AG09319 (cell line): ENCODE data around the gene RPL32.
"Not testable (repeated sequence)": the region's sequence is repeated elsewhere in the genome, so short reads cannot be mapped to it uniquely, and the experiment has no call there.

Experiments used
- DNase-seq: peaks from one replicate; pipeline ENCODE4 v3.0.0-alpha.2; 2010; ENCODE audit warnings: low read depth; ENCODE audit errors: extremely low read depth
- CTCF ChIP-seq: IDR thresholded peaks from 2 replicates; pipeline ENCODE4 v1.5.1; 2011; ENCODE audit warnings: low read depth, mild to moderate bottlenecking, inconsistent platforms, low read length, moderate library complexity

The RPL32 gene

DNA sequence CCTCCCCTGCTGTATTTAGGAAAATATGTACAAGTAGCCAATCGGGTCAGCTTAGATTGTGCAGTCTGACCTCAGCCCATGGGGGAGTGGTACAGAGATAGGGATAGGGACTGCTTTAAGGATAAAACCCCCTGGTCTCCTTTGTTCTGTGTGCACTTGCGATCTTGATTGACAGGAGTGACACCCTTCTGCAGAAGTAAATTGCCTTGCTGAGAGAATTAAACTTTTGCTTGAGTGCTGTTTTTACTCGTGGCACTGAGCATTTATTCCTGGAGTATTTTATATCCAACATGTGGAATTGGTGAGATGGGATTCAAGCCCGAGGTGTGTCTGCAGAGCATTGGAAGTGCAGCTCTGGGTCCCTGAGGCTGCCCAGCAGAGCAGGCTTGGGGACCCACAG lies 23.9 kb upstream of the RPL32 start:
- DNase-seq = no peak
- no peak for TF ChIP-seq CTCF

DNA sequence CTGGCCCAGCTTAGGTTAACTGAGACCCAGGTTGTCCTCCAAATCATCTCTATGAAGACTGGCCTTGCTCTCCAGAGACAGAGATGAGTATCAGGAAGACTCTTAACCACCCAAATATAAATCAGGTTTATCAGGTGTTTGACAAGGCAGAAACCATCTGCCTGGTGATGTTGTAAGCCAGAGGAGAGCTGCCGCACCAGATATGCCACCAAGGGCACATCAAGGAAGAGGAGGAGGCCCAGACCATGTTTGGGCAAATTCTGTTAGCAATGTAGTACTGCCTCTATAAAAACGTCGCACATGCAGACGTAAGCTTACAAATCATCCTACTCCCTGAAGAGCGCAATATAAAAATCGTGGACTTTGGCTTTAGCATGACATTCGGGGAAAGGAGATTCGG lies 21.0 kb upstream of the RPL32 start:
- TF ChIP-seq CTCF = no peak
- DNase-seq = no peak

DNA sequence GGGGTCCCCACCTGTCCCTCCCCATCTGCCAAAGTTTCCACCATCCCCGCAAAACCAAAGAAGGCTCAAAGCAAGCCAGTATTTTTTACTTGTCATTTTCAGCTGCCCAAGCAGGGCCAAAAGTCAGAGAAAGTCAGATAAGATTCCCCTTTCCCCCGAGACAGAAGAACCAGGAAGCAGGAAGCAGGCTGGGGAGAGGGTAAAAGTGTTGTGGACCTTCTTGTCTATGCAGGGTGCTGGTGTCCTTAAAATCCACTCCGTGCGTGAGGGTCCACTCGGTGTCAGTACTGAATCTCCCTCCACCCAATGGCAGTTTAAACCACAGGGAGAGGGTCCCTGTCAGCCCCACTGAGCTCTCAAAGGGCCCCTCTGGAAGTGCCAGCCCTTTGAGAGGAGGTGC lies 20.2 kb upstream of the RPL32 start:
- no peak for TF ChIP-seq CTCF
- DNase-seq = no peak

DNA sequence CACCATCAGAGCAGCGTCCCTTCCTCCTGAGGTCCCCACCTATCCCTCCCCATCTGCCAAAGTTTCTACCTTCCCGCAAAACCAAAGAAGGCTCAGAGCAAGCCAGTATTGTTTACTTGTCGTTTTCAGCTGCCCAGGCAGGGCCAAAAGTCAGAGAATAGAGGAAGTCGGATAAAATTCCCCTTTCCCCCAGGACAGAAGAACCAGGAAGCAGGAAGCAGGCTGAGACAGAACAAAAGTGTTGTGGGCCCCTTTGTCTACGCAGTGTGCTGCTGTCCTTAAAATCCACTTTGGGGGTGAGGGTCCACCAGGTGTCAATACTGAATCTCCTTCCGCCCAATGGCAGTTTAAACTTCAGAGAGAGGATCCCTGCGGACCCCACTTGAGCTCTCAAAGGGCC lies 18.5 kb upstream of the RPL32 start:
- no peak for TF ChIP-seq CTCF
- no peak for DNase-seq

- no peak for TF ChIP-seq CTCF
- DNase-seq = no peak
These were observed 15.3 kb upstream of the RPL32 start for GRCh38 chr3:12856626-12857025.

DNA sequence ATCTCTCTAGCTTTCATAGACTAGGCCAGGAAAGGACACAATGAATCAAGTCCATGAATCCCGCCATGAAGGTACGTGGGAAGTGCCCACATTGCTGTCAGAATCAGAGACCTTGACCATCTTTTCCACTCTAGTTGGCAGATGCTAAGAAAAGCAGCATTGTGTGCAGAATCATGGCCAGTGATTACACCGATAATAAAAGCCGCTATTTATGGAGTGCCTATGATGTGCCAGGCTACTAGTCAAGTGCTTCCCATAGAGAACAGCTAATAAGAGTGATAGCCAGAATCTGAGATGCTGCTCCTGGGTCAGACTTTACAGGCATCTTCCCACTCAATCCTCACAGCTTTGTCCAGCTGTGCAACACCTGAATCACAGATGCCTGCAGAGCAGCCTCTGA lies 13.2 kb upstream of the RPL32 start:
- DNase-seq = no peak
- TF ChIP-seq CTCF = no peak

DNA sequence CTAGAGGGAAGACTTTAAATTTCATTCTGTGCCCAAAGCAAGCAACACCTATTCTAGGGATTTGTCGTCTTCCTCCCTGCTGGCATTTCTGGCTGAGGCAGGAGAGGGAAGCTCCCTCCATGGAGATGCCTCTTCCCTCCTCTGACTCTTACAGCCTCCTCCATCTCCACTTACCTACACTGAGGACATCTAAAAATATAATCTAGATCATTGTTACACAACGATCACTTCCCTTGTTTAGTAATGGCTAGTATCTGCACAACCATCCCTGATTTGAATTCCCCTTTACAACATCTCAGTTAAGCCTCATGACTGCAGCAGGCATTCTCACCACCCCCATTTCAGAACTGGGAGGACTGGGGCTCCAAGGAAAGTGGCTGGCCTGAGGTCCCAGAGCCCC lies 12.5 kb upstream of the RPL32 start:
- not testable (repeated sequence) for DNase-seq

DNA sequence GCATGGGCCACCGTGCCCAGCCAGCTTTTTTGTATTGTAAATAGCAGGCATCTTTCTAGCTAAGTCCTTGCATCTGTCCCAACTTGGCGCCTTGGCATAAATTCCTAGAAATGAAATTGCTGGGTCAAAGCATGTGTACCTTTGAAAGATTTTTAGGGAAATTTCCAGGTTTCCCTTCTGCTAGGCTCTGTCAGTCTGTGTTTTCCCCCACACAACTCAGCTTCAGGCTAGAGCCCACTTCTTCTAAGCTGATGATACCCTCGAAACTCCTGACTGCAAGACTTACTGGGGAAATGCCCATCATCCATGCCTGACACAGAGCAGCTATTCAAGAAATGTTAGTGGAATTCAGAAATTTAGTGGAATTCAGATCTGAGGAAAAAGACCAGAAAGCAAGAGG lies 10.8 kb upstream of the RPL32 start:
- TF ChIP-seq CTCF = no peak
- DNase-seq = no peak
